Measurements from ENCODE around the gene RNF225. TPM values are rescaled to one million over a fixed set of nuclear protein-coding genes. Genes with fewer than 3 reads are reported as not detected.
"Not testable (repeated sequence)": the region's sequence is repeated elsewhere in the genome, so short reads cannot be mapped to it uniquely, and the experiment has no call there.

RNF225 gene
- total RNA-seq, 2 donors from 2014 or later, result 0.58 to 1.5 TPM

DNA sequence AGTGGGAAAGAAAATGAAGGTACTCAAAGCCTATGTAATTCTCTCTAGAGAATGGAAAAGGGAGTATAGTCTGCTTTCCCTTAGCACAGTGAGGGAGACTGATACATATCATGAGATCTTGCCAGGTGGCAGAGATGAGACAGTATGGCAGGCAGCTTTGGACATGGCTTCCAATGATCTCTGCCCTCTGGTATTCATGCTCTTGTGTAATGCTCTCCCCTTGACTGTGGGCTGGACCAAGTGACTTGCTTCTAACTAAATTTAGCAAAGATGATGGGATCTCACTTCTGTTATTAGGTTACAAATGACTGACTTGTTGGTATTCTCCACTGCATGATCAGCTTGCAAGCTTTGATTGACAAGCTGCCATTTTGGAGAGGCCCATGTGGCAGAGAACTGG, 34.3 kb downstream of the RNF225 start:
- no peaks in the 10 kb centered on the region for H3K4me1 Mint-ChIP-seq (ENCODE audit: low read depth)
- H3K36me3 Mint-ChIP-seq (ENCODE audit: insufficient read depth in 2 of 2), result peaks cover 43 to 48% of the 10 kb centered on the region in 2 donors
- DNase-seq (no peak), ATAC-seq (replicated peaks in 1 of 2) (no peak)
- no peaks in the 10 kb centered on the region for H3K27me3 Mint-ChIP-seq (ENCODE audit: low read depth)
- no peak overlapping the region for H3K4me3 Mint-ChIP-seq
- peaks cover 5 to 36% of the 10 kb centered on the region in 2 donors for H3K9me3 Mint-ChIP-seq
- no peak overlapping the region for H3K27ac Mint-ChIP-seq

DNA sequence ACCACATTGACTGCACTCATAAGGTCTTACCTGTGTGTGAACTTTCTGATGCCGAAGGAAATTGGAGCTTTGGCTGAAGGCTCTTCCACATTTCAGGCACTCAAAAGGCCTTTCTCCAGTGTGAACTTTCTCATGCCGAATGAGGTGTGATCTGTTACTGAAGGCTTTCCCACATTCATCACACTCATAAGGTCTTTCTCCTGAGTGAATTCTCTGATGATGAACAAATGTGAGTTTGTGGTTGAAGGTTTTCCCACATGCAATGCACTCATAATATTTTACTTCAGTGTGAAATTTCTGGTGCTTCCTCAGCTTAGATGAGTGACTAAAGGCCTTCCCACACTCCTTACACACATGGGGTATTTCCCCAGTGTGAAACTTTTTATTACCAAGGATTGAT, 38.8 kb downstream of the RNF225 start:
- no peak for ATAC-seq (replicated peaks in 1 of 2)
- Mint-ChIP-seq H3K9me3 (peaks cover 20 to 44% of the 10 kb centered on the region in 2 donors), H3K4me3 (no peak overlapping the region), H3K27ac (no peak overlapping the region), H3K36me3 (ENCODE audit: insufficient read depth in 2 of 2) (peaks cover 65 to 79% of the 10 kb centered on the region in 2 donors), H3K4me1 (ENCODE audit: low read depth) (peaks cover 16% of the 10 kb centered on the region), H3K27me3 (ENCODE audit: low read depth) (no peaks in the 10 kb centered on the region)
- no peak for DNase-seq

DNA sequence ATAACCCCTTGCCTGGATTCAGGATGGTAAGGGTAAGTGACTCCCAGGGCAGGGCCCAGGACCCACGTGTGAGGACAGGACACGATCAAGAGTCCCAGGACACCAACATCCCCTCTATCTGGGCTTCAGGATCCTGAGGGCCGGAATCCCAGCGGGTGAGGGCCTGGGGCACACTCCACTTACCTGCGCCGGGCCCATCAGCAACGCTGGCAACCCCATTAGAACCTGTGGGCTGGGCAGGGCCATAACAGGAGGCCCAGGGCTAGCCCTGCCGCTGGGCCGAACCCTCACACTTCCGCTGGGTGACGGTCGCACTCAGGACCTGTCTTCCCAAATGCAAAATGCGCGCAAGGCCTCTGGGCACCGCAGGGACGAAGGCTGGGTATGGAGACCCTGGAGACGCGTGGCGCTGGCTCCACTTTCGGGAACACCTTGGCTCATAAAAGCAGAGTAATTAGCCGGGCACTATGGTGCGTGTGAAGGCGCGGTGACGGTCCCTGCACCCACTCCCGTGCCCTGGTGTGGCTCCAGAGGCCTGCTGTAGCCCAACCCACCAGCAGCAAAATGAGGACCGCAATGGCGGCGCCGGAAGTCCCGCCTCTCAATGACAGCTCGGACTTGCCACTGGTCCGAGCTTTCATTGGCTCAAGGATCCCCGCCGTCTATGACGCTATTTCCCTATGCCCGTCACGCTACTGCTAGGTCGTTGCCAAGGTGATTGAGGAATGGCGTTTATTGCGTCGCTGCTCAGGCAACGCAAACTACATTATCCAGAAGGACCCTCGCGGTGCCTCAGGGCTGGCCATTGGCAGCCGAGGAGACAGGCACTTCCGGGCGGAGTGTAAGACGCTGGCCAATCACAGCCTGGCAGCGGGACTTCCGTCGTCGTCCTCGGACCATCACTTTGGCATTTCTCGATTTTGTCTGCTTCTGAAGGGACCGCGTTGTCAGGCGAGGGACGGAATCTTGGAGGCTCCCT, 44.4 kb downstream of the RNF225 start, which contains the start of gene ZNF132:
ZNF132 (minus strand) TSS at position 578 of the 979 bp plus-strand sequence; CDS start at position 246, 332 bp downstream.
- peaks cover 35% of the 10 kb centered on the region for H3K4me1 Mint-ChIP-seq (ENCODE audit: low read depth)
- peak within 1 kb of the TSS; percentile 93 to 95 for H3K4me3 Mint-ChIP-seq
- peaks cover 45 to 58% of the 10 kb centered on the region in 2 donors for H3K36me3 Mint-ChIP-seq (ENCODE audit: insufficient read depth in 2 of 2)
- DNase-seq, result peak; percentile 93 to 96
- peak within 1 kb of the TSS; percentile 74 for H3K27ac Mint-ChIP-seq
- H3K27me3 Mint-ChIP-seq (ENCODE audit: low read depth), result no peaks in the 10 kb centered on the region
- H3K9me3 Mint-ChIP-seq, result peaks cover 26 to 31% of the 10 kb centered on the region in 2 donors
- ATAC-seq (replicated peaks in 1 of 2), result peak; percentile 99

DNA sequence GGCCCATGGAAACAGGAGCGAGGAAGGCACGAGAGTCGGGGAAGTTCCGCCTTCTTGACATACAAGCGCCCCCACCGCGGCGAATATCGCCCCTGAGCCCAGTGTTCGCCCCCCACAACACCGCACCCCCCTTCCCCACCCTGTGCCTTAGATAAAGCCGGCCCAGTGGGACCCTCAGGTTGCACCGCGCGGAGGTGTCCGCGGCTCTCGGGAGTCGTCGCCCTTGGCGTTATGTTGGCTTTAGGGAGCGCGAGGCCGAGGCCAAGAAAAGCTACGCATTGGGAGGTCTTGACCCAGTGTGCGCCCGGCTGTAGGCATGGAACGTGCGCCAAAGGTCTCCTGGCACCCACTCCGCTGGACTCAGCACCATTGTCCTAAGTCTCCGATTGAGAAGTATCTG, 45.1 kb downstream of the RNF225 start:
- Mint-ChIP-seq H3K36me3 (ENCODE audit: insufficient read depth in 2 of 2) (peaks cover 39 to 51% of the 10 kb centered on the region in 2 donors), H3K9me3 (peaks cover 26 to 29% of the 10 kb centered on the region in 2 donors), H3K27me3 (ENCODE audit: low read depth) (no peaks in the 10 kb centered on the region), H3K4me1 (ENCODE audit: low read depth) (peaks cover 35% of the 10 kb centered on the region), H3K27ac (peak overlapping the region; percentile 74), H3K4me3 (peak overlapping the region; percentile 93 to 95)
- ATAC-seq (replicated peaks in 1 of 2) (no peak), DNase-seq (no peak)

DNA sequence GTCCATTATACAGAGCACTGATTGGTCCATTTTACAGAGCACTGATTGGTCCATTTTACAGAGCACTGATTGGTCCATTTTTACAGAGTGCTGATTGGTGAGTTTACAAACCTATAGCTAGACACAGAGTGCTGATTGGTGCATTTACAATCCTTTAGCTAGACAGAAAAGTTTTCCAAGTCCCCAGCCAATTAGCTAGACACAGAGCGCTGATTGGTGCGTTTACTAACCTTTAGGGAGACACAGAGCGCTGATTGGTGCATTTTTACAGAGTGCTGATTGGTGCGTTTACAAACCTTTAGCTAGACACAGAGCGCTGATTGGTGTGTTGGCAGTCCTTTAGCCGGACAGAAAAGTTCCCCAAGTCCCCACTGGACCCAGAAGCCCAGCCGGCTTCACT, 47.5 kb downstream of the RNF225 start:
- Mint-ChIP-seq H3K4me1 (ENCODE audit: low read depth) (peaks cover 32% of the 10 kb centered on the region), H3K27me3 (ENCODE audit: low read depth) (peaks cover 14% of the 10 kb centered on the region)
- not testable (repeated sequence) for H3K4me3 Mint-ChIP-seq

More for the DNA sequence above, 47.5 kb downstream of the RNF225 start:
- not testable (repeated sequence) for DNase-seq; H3K27ac Mint-ChIP-seq; ATAC-seq (replicated peaks in 1 of 2)
- Mint-ChIP-seq H3K36me3 (ENCODE audit: insufficient read depth in 2 of 2) (peaks cover 29 to 35% of the 10 kb centered on the region in 2 donors), H3K9me3 (peaks cover 18 to 21% of the 10 kb centered on the region in 2 donors)

Other genes starting within 250 kb of the RNF225 start
- 1 to 10 TPM; 8.0 to 9.8 TPM for gene ZNF329, start 244.9 kb upstream of the RNF225 start, total RNA-seq
- 10 to 100 TPM; 32.1 to 42.8 TPM for gene ZNF274, start 212.6 kb upstream of the RNF225 start, total RNA-seq
- gene ZNF544, start 166.7 kb upstream of the RNF225 start, total RNA-seq, result 10 to 100 TPM; 38.6 to 46.6 TPM
- gene ZNF8, start 116.7 kb upstream of the RNF225 start, total RNA-seq, result 1 to 10 TPM; 5.6 to 6.9 TPM
- gene ERVK3-1, start 90.3 kb upstream of the RNF225 start, total RNA-seq, result 10 to 100 TPM; 70.8 to 73.5 TPM
- 1 to 10 TPM; 4.0 to 5.0 TPM for gene ZSCAN22, start 68.7 kb upstream of the RNF225 start, total RNA-seq
- 10 to 100 TPM; 25.4 to 33.2 TPM for gene A1BG, start 42.2 kb upstream of the RNF225 start, total RNA-seq
- 1 to 10 TPM; 1.5 to 2.4 TPM for gene ZNF497, start 32.9 kb upstream of the RNF225 start, total RNA-seq
- gene ZNF837, start 14.6 kb upstream of the RNF225 start, total RNA-seq, result 1 to 10 TPM; 2.3 to 3.0 TPM
- gene RPS5, start 8.4 kb upstream of the RNF225 start, total RNA-seq, result 1,000 to 10,000 TPM; 1,499 to 1,539 TPM
- 10 to 100 TPM in 1 of 2 donors, 1 to 10 TPM in 1; 7.5 to 10.4 TPM for gene ZNF584, start 13.0 kb downstream of the RNF225 start, total RNA-seq
- 1 to 10 TPM; 2.6 to 3.5 TPM for gene ZNF132, start 44.5 kb downstream of the RNF225 start, total RNA-seq
- 1 to 10 TPM; 7.7 TPM for gene ZNF324B, start 56.0 kb downstream of the RNF225 start, total RNA-seq
- 1 to 10 TPM; 8.2 to 8.4 TPM for gene ZNF324, start 71.4 kb downstream of the RNF225 start, total RNA-seq
- gene ZNF446, start 80.7 kb downstream of the RNF225 start, total RNA-seq, result 1 to 10 TPM; 8.5 TPM
- gene SLC27A5, start 116.3 kb downstream of the RNF225 start, total RNA-seq, result 10 to 100 TPM; 12.8 to 17.7 TPM
- 10 to 100 TPM; 10.8 to 12.1 TPM for gene ZBTB45, start 124.2 kb downstream of the RNF225 start, total RNA-seq
- gene TRIM28, start 148.4 kb downstream of the RNF225 start, total RNA-seq, result 100 to 1,000 TPM; 351 to 473 TPM
- 10 to 100 TPM; 80.3 to 91.8 TPM for gene CHMP2A, start 159.4 kb downstream of the RNF225 start, total RNA-seq
- gene UBE2M, start 163.0 kb downstream of the RNF225 start, total RNA-seq, result 100 to 1,000 TPM; 116 to 122 TPM
- 10 to 100 TPM; 15.0 to 18.6 TPM for gene MZF1, start 177.7 kb downstream of the RNF225 start, total RNA-seq